ENCODE measurements around the gene CD72. TPM values are rescaled to one million over a fixed set of nuclear protein-coding genes. Genes with fewer than 3 reads are reported as not detected.

CD72 gene
- total RNA-seq, 1 donor from 2014 or later, result 2.4 TPM

DNA sequence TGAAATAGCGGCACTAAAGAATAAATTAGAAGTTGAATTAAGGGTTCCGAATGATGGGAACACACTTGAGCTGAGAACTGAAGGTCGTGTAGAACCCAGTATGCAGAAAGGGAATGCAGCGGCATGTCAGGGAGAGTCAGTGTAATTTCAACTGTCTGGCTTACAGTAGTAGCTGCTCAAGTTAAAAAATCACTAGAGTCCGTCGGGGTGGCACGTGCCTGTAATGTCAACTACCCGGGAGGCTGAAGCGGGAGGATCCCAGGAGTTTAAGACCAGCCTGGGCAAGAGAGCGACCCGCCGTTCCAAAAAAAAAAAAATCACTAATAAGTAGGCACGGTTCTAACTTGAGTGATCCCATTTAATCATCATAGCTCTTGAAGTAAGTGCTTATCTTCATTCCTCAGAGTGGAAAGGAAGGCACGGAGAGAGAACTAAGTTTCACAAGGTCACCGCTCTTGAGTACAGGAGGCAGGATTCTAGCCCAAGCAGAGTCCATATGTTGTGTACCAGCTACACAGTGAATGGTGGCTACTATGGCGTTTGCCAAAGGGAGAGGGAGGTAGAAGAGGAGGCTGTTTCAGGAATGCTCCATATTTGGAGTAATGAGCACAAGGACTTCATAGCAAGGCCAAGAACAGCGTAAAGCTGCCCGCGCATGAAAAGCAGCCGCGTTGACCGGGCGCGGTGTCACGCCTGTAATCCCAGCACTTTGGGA lies 38.8 kb upstream of the CD72 start:
- H3K36me3 Mint-ChIP-seq (ENCODE audit: low read depth, unreplicated experiment), result peaks cover 17% of the 10 kb centered on the region
- H3K4me1 Mint-ChIP-seq (ENCODE audit: unreplicated experiment), result peaks cover 29% of the 10 kb centered on the region
- H3K27me3 Mint-ChIP-seq (ENCODE audit: unreplicated experiment), result peaks cover 22% of the 10 kb centered on the region
- peaks cover 4% of the 10 kb centered on the region for H3K9me3 Mint-ChIP-seq (ENCODE audit: unreplicated experiment)
- peak overlapping the region; percentile 99 for H3K27ac Mint-ChIP-seq (ENCODE audit: unreplicated experiment)
- TF ChIP-seq, protein P1, sequence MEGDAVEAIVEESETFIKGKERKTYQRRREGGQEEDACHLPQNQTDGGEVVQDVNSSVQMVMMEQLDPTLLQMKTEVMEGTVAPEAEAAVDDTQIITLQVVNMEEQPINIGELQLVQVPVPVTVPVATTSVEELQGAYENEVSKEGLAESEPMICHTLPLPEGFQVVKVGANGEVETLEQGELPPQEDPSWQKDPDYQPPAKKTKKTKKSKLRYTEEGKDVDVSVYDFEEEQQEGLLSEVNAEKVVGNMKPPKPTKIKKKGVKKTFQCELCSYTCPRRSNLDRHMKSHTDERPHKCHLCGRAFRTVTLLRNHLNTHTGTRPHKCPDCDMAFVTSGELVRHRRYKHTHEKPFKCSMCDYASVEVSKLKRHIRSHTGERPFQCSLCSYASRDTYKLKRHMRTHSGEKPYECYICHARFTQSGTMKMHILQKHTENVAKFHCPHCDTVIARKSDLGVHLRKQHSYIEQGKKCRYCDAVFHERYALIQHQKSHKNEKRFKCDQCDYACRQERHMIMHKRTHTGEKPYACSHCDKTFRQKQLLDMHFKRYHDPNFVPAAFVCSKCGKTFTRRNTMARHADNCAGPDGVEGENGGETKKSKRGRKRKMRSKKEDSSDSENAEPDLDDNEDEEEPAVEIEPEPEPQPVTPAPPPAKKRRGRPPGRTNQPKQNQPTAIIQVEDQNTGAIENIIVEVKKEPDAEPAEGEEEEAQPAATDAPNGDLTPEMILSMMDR (IDR thresholded peaks at IDR 0.05; ENCODE audit: unreplicated experiment), result no peak
- DNase-seq (ENCODE audit: low spot score), result no peak
- peak overlapping the region; percentile 87 for H3K4me3 Mint-ChIP-seq (ENCODE audit: unreplicated experiment)

DNA sequence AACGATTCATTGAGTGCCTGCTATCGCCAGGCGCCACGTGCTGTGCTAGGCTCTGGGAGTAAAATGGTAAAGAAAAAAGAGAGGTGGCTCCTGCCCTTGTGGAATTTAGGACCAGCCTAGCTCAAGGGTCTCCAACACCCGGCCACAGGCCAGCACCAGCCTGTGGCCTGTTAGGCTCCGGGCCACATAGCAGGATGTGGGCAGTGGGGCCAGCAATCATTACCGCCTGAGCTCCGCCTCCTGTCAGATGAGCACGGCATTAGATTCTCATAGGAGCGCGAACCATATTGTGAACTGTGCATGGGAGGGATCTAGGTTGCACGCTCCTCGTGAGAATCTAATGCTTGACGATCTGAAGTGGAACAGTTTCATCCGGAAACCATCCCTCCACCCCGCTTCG lies 38.1 kb upstream of the CD72 start:
- H3K27me3 Mint-ChIP-seq (ENCODE audit: unreplicated experiment), result peaks cover 22% of the 10 kb centered on the region

DNA sequence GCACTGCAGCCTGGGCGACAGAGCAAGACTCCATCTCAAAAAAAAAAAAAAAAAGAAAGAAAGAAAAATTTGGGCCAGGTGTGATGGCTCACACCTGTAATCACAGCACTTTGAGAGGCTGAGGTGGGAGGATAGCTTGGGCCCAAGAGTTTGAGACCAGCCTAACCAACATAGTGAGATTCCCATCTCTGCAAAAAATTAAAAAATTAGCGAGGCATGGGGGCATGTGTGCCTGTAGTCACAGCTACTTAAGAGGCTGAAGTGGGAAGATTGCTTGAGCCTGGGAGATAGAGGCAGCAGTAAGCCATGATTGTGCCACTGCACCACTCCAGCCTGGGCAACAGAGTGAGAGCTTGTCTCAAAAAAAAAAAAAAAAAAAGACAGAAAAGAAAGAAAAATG lies 35.4 kb upstream of the CD72 start:
- H3K27me3 Mint-ChIP-seq (ENCODE audit: unreplicated experiment), result peaks cover 15% of the 10 kb centered on the region

More for the DNA sequence above, 38.1 kb upstream of the CD72 start:
- peaks cover 4% of the 10 kb centered on the region for H3K9me3 Mint-ChIP-seq (ENCODE audit: unreplicated experiment)
- H3K27ac Mint-ChIP-seq (ENCODE audit: unreplicated experiment), result no peak overlapping the region
- no peak overlapping the region for H3K4me3 Mint-ChIP-seq (ENCODE audit: unreplicated experiment)
- peaks cover 14% of the 10 kb centered on the region for H3K36me3 Mint-ChIP-seq (ENCODE audit: low read depth, unreplicated experiment)
- peaks cover 25% of the 10 kb centered on the region for H3K4me1 Mint-ChIP-seq (ENCODE audit: unreplicated experiment)
- no peak for DNase-seq (ENCODE audit: low spot score)
- TF ChIP-seq, protein P1 (IDR thresholded peaks at IDR 0.05; ENCODE audit: unreplicated experiment), result no peak

DNA sequence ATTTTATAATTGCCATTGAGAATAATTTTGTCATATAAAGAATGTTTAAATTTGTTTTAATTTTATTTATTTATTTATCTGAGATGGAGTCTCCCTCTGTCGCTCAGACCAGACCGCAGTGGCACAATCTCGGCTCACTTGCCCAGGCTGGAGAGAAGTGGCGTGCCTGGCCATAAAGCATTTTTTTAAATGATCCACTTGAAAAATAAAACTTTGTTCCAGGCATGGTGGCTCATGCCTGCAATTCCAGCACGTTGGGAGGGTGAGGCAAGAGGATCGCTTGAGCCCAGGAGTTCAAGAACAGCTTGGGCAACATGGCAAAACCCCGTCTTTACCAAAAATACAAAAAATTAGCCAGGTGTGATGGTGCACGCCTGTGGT lies 34.6 kb upstream of the CD72 start:
- Mint-ChIP-seq H3K27ac (ENCODE audit: unreplicated experiment) (no peak overlapping the region), H3K36me3 (ENCODE audit: low read depth, unreplicated experiment) (peaks cover 10% of the 10 kb centered on the region), H3K9me3 (ENCODE audit: unreplicated experiment) (peaks cover 4% of the 10 kb centered on the region), H3K4me3 (ENCODE audit: unreplicated experiment) (no peak overlapping the region), H3K27me3 (ENCODE audit: unreplicated experiment) (peaks cover 14% of the 10 kb centered on the region), H3K4me1 (ENCODE audit: unreplicated experiment) (peaks cover 24% of the 10 kb centered on the region)
- DNase-seq (ENCODE audit: low spot score), result no peak
- TF ChIP-seq, protein P1 (IDR thresholded peaks at IDR 0.05; ENCODE audit: unreplicated experiment), result no peak

More for the DNA sequence above, 35.4 kb upstream of the CD72 start:
- no peak for DNase-seq (ENCODE audit: low spot score)
- Mint-ChIP-seq H3K4me1 (ENCODE audit: unreplicated experiment) (peaks cover 20% of the 10 kb centered on the region), H3K27ac (ENCODE audit: unreplicated experiment) (no peak overlapping the region), H3K36me3 (ENCODE audit: low read depth, unreplicated experiment) (peaks cover 9% of the 10 kb centered on the region), H3K4me3 (ENCODE audit: unreplicated experiment) (no peak overlapping the region), H3K9me3 (ENCODE audit: unreplicated experiment) (peaks cover 4% of the 10 kb centered on the region)
- TF ChIP-seq, protein P1 (IDR thresholded peaks at IDR 0.05; ENCODE audit: unreplicated experiment), result no peak

Measured in endothelial cell (in vitro differentiated cells).